ENCODE results near the gene DIP2C.
"Not testable (repeated sequence)": the region's sequence is repeated elsewhere in the genome, so short reads cannot be mapped to it uniquely, and the experiment has no call there.

The DIP2C gene

GRCh38 chr10:306675-307185 lies 382.7 kb downstream of the DIP2C start:
- H3K27ac ChIP-seq, result no peak overlapping the region
- TF ChIP-seq CTCF (conservative IDR thresholded peaks at IDR 0.05; ENCODE audit: low read depth), result no peak
- ChIA-PET CTCF (no interaction called here), POLR2A (ENCODE audit: low non-redundant PET) (no interaction called here)
- DNase-seq (ENCODE audit: low spot score), result no peak

- POLR2A ChIA-PET (ENCODE audit: low non-redundant PET), result no interaction called here
- H3K27ac ChIP-seq, result no peak overlapping the region
- CTCF ChIA-PET, result no interaction called here
Observed at GRCh38 chr10:306007-306674, 383.3 kb downstream of the DIP2C start.

GRCh38 chr10:305034-305433 lies 384.4 kb downstream of the DIP2C start:
- H3K27ac ChIP-seq, result no peak overlapping the region
- TF ChIP-seq CTCF (conservative IDR thresholded peaks at IDR 0.05; ENCODE audit: low read depth), result no peak
- POLR2A ChIA-PET (ENCODE audit: low non-redundant PET), result no interaction called here
- DNase-seq (ENCODE audit: low spot score), result no peak
- CTCF ChIA-PET, result interaction anchor here (0.6 kb wide), 1 partner anchor 12 kb away, joined by 3 read pairs; no protein-coding TSS in a partner anchor

More at GRCh38 chr10:306007-306674, 383.3 kb downstream of the DIP2C start:
- DNase-seq (ENCODE audit: low spot score), result no peak
- no peak for TF ChIP-seq CTCF (conservative IDR thresholded peaks at IDR 0.05; ENCODE audit: low read depth)

GRCh38 chr10:301536-301935 lies 387.9 kb downstream of the DIP2C start:
- ChIA-PET POLR2A (ENCODE audit: low non-redundant PET) (no interaction called here), CTCF (no interaction called here)
- no peak for TF ChIP-seq CTCF (conservative IDR thresholded peaks at IDR 0.05; ENCODE audit: low read depth)
- H3K27ac ChIP-seq, result no peak overlapping the region
- no peak for DNase-seq (ENCODE audit: low spot score)

GRCh38 chr10:300580-300979 lies 388.9 kb downstream of the DIP2C start:
- POLR2A ChIA-PET (ENCODE audit: low non-redundant PET); CTCF ChIA-PET; DNase-seq (ENCODE audit: low spot score); H3K27ac ChIP-seq: not testable (repeated sequence)

GRCh38 chr10:299969-300368 lies 389.5 kb downstream of the DIP2C start:
- no peak overlapping the region for H3K27ac ChIP-seq
- DNase-seq (ENCODE audit: low spot score), result no peak
- ChIA-PET POLR2A (ENCODE audit: low non-redundant PET) (no interaction called here), CTCF (no interaction called here)
- TF ChIP-seq CTCF (conservative IDR thresholded peaks at IDR 0.05; ENCODE audit: low read depth), result no peak

GRCh38 chr10:299512-299911 lies 390.0 kb downstream of the DIP2C start:
- POLR2A ChIA-PET (ENCODE audit: low non-redundant PET), result no interaction called here
- no peak overlapping the region for H3K27ac ChIP-seq
- no peak for DNase-seq (ENCODE audit: low spot score)
- no peak for TF ChIP-seq CTCF (conservative IDR thresholded peaks at IDR 0.05; ENCODE audit: low read depth)
- CTCF ChIA-PET, result no interaction called here
